Measurements from ENCODE around the gene IL17RD.

- TF ChIP-seq, protein P1, sequence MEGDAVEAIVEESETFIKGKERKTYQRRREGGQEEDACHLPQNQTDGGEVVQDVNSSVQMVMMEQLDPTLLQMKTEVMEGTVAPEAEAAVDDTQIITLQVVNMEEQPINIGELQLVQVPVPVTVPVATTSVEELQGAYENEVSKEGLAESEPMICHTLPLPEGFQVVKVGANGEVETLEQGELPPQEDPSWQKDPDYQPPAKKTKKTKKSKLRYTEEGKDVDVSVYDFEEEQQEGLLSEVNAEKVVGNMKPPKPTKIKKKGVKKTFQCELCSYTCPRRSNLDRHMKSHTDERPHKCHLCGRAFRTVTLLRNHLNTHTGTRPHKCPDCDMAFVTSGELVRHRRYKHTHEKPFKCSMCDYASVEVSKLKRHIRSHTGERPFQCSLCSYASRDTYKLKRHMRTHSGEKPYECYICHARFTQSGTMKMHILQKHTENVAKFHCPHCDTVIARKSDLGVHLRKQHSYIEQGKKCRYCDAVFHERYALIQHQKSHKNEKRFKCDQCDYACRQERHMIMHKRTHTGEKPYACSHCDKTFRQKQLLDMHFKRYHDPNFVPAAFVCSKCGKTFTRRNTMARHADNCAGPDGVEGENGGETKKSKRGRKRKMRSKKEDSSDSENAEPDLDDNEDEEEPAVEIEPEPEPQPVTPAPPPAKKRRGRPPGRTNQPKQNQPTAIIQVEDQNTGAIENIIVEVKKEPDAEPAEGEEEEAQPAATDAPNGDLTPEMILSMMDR (IDR thresholded peaks at IDR 0.05; ENCODE audit: low read depth, low read length, poor library complexity, severe bottlenecking): no peak
- no peak for TF ChIP-seq EZH2phosphoT487 (IDR thresholded peaks at IDR 0.05; ENCODE audit: borderline replicate concordance, low read length)
Observed at GRCh38 chr3:57157545-57157944, 7.6 kb downstream of the IL17RD start.
